Measurements from ENCODE around the gene EN2.
A peak's percentile ranks its signal among the peaks of the same experiment; 100 is the strongest.

EN2 gene

GRCh38 chr7:155488483-155489127, 30.7 kb downstream of the EN2 start:
- no peak for DNase-seq

GRCh38 chr7:155489158-155489840, 31.4 kb downstream of the EN2 start:
- DNase-seq: no peak

GRCh38 chr7:155489862-155490696, 32.1 kb downstream of the EN2 start:
- no peak for DNase-seq

GRCh38 chr7:155490697-155491628, 33.0 kb downstream of the EN2 start:
- DNase-seq: no peak

- DNase-seq: no peak
Observed at GRCh38 chr7:155491812-155492211, 33.9 kb downstream of the EN2 start.

- DNase-seq: no peak
Observed at GRCh38 chr7:155493744-155494538, 36.0 kb downstream of the EN2 start.

- no peak for DNase-seq
Observed at GRCh38 chr7:155494551-155494950, 36.6 kb downstream of the EN2 start.

- DNase-seq: no peak
Observed at GRCh38 chr7:155495440-155496248, 37.7 kb downstream of the EN2 start.

GRCh38 chr7:155496267-155497005, 38.5 kb downstream of the EN2 start:
- no peak for DNase-seq

GRCh38 chr7:155497149-155497901, 39.4 kb downstream of the EN2 start:
- no peak for DNase-seq

- no peak for DNase-seq
Observed at GRCh38 chr7:155505422-155505793, 47.5 kb downstream of the EN2 start.

GRCh38 chr7:155506854-155507337, 49.0 kb downstream of the EN2 start:
- DNase-seq: peak; percentile 3

- DNase-seq: no peak
Observed at GRCh38 chr7:155507576-155507975, 49.6 kb downstream of the EN2 start.

GRCh38 chr7:155508376-155509358, 50.7 kb downstream of the EN2 start:
- no peak for DNase-seq

GRCh38 chr7:155509359-155509724, 51.4 kb downstream of the EN2 start:
- no peak for DNase-seq

- DNase-seq: no peak
Observed at GRCh38 chr7:155509725-155510551, 52.0 kb downstream of the EN2 start.
